K562 (cell line): ENCODE measurements around the gene CTDNEP1. TPM values are rescaled to one million over a fixed set of nuclear protein-coding genes. Genes with fewer than 3 reads are reported as not detected.

Source experiments
- CBFA2T3 ChIP-seq: fragments of 450-650 bp; IDR thresholded peaks from 2 replicates; pipeline ENCODE4 v1.6.1; 2017
- CBX2 ChIP-seq: fragments of 200-600 bp; sonication (generic); IDR thresholded peaks from one replicate; pipeline ENCODE4 v1.6.1; 2012; ENCODE audit warnings: mild to moderate bottlenecking, low read length, inconsistent platforms; ENCODE audit not compliant: insufficient read depth, poor library complexity, severe bottlenecking
- CEBPB ChIP-seq: fragments of 450-650 bp; IDR thresholded peaks from 2 replicates; pipeline ENCODE4 v1.6.1; 2016; ENCODE audit warnings: missing genetic modification characterization, missing compliant biosample characterization
- HCFC1 ChIP-seq: IDR thresholded peaks from 2 replicates; pipeline ENCODE4 v1.6.1; 2012; ENCODE audit warnings: low read depth, low read length, improper control_type of control experiment
- HNRNPL ChIP-seq: fragments of 200-400 bp; formaldehyde crosslinking; IDR thresholded peaks from 2 replicates; pipeline ENCODE4 v1.6.1; 2017; ENCODE audit warnings: low read depth, mild to moderate bottlenecking, low read length
- KAT7 ChIP-seq: sonication (generic); formaldehyde crosslinking; IDR thresholded peaks from 2 replicates; pipeline ENCODE4 v1.8.0; 2022; ENCODE audit warnings: missing genetic modification reagents, mild to moderate bottlenecking, borderline replicate concordance
- MBD2 ChIP-seq: sonication (generic); IDR thresholded peaks from 2 replicates; pipeline ENCODE4 v1.6.1; 2016; ENCODE audit warnings: low read depth, borderline replicate concordance
- MCM7 ChIP-seq, 2 experiments: fragments of 450-650 bp; IDR thresholded peaks; 2 replicates each; pipeline ENCODE4 v1.6.1; 2016 to 2018
- MECOM ChIP-seq: fragments of 250-450 bp; sonication (Bioruptor Pico); IDR thresholded peaks from 2 replicates; pipeline ENCODE4 v1.8.0; 2022; ENCODE audit warnings: inconsistent platforms
- PTTG1 ChIP-seq: fragments of 450-650 bp; IDR thresholded peaks from 2 replicates; pipeline ENCODE4 v1.6.1; 2016; ENCODE audit warnings: low read depth, mild to moderate bottlenecking, missing genetic modification characterization, missing compliant biosample characterization
- ZBTB17 ChIP-seq: fragments of 450-650 bp; formaldehyde crosslinking; IDR thresholded peaks from 2 replicates; pipeline ENCODE4 v1.4.0; 2020; ENCODE audit warnings: mild to moderate bottlenecking
- polyA plus RNA-seq, 8 experiments: library from polyadenylated mRNA; depleted of rRNA in 4 of 8; stranded (reverse) in 5 of 8; unstranded in 3 of 8; fragments of >200 nt; fragmentation: Nextera tagmentation in 2 of 8; fragmentation: Illumina TruSeq in 1 of 8; extraction: Ambion mirVana in 2 of 8; extraction: Trizol in 1 of 8; gene quantifications; 2 replicates each; pipeline versions ENCODE4 v1.2.1 to v1.2.3, GENCODE V29; 2011 to 2014; ENCODE audit warnings: inconsistent platforms in 1 of 8, missing spikeins in 1 of 8
- total RNA-seq, 7 experiments: library from RNA; depleted of rRNA in 6 of 7; stranded (reverse); fragments of >200 nt in 6 of 7; fragmentation: Illumina TruSeq in 2 of 7; extraction: Trizol in 2 of 7; gene quantifications; 2 replicates each; pipeline versions ENCODE4 v1.2.1 to v1.2.3, GENCODE V29; 2011 to 2021; ENCODE audit warnings: low replicate concordance in 1 of 7
- TF ChIP-seq, protein P1 (sequence below): fragments of 250-450 bp; sonication (Bioruptor Pico); IDR thresholded peaks from 2 replicates; pipeline ENCODE4 v1.4.0; 2020; ENCODE audit warnings: borderline replicate concordance
- TF ChIP-seq, protein P2 (sequence below): fragments of 250-450 bp; sonication (Bioruptor Pico); IDR thresholded peaks from 2 replicates; pipeline ENCODE4 v1.4.0; 2020; ENCODE audit warnings: mild to moderate bottlenecking
- TF ChIP-seq, protein P3 (sequence below), 2 experiments: fragments of 450-650 bp; IDR thresholded peaks; 2 replicates each; pipeline ENCODE4 v1.6.1; 2016
- TF ChIP-seq, protein P4 (sequence below), 2 experiments: fragments of 450-650 bp; IDR thresholded peaks; 2 replicates each; pipeline ENCODE4 v1.6.1; 2018; ENCODE audit warnings: mild to moderate bottlenecking in 2 of 2, low read depth in 1 of 2; ENCODE audit not compliant: partially characterized antibody in 2 of 2

CTDNEP1 gene
- total and polyA plus RNA-seq, 9 of the 15 experiments (the other 6 are each of a cell fraction or from before 2014, with no cell fraction given), result 10.7 to 150 (median 28.5) TPM

DNA sequence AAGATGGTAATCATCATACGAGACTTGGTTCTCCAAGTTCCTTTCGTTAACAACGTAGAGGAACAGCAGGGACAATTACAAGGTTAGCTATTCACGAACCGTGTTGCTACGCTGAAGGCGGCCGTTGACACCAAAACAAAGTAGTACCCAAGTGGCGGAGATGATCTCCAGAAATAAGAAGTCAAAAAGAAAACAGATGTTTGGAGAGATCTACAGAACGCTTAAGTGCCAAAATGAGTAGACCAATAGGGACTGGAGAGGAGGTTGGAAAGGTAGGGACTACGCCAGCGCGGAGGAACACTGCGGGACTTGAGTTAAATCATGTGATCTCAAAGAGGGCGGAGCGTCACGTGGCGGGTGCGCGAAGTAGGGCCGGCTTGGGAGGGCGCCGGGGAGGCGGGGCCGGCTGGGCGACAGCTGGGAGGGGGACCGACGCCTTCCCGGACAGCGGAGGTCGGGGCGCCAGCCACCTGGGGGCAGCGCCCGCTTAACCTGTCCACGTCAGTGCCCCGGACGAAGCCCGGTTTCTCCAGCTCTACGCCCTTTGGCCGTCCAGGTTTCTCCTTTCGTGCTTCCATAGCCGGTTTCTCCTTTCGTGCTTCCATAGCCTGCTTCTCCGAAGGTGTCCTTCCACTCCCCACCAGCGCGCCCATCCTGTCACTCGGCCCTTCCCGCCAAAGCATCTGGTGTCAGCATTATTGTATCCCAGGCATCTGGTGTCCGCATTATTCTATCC lies 8.6 kb downstream of the CTDNEP1 start (continued):
- TF ChIP-seq HCFC1 (no peak; the same call in 1 of the 2 replicates), HNRNPL (no peak), MECOM (CRISPR knock-in tag) (0 out of 2 replicates have a peak, but pooled peaks have one; percentile 15), PTTG1 (tag) (no peak), KAT7 (CRISPR knock-in tag) (peak; percentile 40; the same call in 1 of the 2 replicates), MCM7 (IDR thresholded peaks at IDR 0.05) (no peak), ZBTB17 (CRISPR knock-in tag) (0 out of 2 replicates have a peak, but pooled peaks have one; percentile 25), CBX2 (no peak), CBFA2T3 (no peak), MBD2 (no peak), CEBPB (tag) (no peak)
- TF ChIP-seq, protein P1, sequence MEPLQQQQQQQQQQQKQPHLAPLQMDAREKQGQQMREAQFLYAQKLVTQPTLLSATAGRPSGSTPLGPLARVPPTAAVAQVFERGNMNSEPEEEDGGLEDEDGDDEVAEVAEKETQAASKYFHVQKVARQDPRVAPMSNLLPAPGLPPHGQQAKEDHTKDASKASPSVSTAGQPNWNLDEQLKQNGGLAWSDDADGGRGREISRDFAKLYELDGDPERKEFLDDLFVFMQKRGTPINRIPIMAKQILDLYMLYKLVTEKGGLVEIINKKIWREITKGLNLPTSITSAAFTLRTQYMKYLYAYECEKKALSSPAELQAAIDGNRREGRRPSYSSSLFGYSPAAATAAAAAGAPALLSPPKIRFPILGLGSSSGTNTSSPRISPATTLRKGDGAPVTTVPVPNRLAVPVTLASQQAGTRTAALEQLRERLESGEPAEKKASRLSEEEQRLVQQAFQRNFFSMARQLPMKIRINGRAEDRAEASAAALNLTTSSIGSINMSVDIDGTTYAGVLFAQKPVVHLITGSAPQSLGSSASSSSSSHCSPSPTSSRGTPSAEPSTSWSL, result no peak
- TF ChIP-seq, protein P2, sequence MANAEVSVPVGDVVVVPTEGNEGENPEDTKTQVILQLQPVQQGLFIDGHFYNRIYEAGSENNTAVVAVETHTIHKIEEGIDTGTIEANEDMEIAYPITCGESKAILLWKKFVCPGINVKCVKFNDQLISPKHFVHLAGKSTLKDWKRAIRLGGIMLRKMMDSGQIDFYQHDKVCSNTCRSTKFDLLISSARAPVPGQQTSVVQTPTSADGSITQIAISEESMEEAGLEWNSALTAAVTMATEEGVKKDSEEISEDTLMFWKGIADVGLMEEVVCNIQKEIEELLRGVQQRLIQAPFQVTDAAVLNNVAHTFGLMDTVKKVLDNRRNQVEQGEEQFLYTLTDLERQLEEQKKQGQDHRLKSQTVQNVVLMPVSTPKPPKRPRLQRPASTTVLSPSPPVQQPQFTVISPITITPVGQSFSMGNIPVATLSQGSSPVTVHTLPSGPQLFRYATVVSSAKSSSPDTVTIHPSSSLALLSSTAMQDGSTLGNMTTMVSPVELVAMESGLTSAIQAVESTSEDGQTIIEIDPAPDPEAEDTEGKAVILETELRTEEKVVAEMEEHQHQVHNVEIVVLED (CRISPR knock-in tag), result peak; percentile 82
- TF ChIP-seq, protein P3, sequence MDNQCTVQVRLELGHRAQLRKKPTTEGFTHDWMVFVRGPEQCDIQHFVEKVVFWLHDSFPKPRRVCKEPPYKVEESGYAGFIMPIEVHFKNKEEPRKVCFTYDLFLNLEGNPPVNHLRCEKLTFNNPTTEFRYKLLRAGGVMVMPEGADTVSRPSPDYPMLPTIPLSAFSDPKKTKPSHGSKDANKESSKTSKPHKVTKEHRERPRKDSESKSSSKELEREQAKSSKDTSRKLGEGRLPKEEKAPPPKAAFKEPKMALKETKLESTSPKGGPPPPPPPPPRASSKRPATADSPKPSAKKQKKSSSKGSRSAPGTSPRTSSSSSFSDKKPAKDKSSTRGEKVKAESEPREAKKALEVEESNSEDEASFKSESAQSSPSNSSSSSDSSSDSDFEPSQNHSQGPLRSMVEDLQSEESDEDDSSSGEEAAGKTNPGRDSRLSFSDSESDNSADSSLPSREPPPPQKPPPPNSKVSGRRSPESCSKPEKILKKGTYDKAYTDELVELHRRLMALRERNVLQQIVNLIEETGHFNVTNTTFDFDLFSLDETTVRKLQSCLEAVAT (IDR thresholded peaks at IDR 0.05), result peak; percentile 24 to 68; a peak in 1 of 4 replicates
- TF ChIP-seq, protein P4, sequence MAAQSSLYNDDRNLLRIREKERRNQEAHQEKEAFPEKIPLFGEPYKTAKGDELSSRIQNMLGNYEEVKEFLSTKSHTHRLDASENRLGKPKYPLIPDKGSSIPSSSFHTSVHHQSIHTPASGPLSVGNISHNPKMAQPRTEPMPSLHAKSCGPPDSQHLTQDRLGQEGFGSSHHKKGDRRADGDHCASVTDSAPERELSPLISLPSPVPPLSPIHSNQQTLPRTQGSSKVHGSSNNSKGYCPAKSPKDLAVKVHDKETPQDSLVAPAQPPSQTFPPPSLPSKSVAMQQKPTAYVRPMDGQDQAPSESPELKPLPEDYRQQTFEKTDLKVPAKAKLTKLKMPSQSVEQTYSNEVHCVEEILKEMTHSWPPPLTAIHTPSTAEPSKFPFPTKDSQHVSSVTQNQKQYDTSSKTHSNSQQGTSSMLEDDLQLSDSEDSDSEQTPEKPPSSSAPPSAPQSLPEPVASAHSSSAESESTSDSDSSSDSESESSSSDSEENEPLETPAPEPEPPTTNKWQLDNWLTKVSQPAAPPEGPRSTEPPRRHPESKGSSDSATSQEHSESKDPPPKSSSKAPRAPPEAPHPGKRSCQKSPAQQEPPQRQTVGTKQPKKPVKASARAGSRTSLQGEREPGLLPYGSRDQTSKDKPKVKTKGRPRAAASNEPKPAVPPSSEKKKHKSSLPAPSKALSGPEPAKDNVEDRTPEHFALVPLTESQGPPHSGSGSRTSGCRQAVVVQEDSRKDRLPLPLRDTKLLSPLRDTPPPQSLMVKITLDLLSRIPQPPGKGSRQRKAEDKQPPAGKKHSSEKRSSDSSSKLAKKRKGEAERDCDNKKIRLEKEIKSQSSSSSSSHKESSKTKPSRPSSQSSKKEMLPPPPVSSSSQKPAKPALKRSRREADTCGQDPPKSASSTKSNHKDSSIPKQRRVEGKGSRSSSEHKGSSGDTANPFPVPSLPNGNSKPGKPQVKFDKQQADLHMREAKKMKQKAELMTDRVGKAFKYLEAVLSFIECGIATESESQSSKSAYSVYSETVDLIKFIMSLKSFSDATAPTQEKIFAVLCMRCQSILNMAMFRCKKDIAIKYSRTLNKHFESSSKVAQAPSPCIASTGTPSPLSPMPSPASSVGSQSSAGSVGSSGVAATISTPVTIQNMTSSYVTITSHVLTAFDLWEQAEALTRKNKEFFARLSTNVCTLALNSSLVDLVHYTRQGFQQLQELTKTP (IDR thresholded peaks at IDR 0.05; ENCODE audit: low read depth in 1 of 2, partially characterized antibody in 2 of 2), result peak in 1 of 2 experiments; percentile 85
